Kidney epithelial cell (primary cell): Measurements from ENCODE around the gene HIPK3. TPM values are rescaled to one million over a fixed set of nuclear protein-coding genes. Genes with fewer than 3 reads are reported as not detected.

ENCODE experiments used
- DNase-seq: peaks from one replicate; pipeline ENCODE4 v3.0.0-alpha.2; 2010; ENCODE audit warnings: low read depth
- H3K27me3 ChIP-seq: 2 replicates; pipeline ENCODE4 v1.6.0; 2011; ENCODE audit warnings: low read length; ENCODE audit not compliant: control insufficient read depth, insufficient read depth
- H3K36me3 ChIP-seq: 2 replicates; pipeline ENCODE4 v1.5.1; 2011; ENCODE audit warnings: low read length; ENCODE audit not compliant: control insufficient read depth, insufficient read depth
- H3K4me3 ChIP-seq: 2 replicates; pipeline ENCODE4 v1.5.1; 2011; ENCODE audit warnings: low read depth, mild to moderate bottlenecking, control low read depth, low read length
- total RNA-seq: library from RNA; depleted of rRNA; stranded (reverse); fragments of >200 nt; gene quantifications from 2 replicates; pipeline ENCODE4 v1.2.3, GENCODE V29; 2015
- TF ChIP-seq, protein P1 (sequence below): IDR thresholded peaks from 2 replicates; pipeline ENCODE4 v1.5.1; 2011; ENCODE audit warnings: mild to moderate bottlenecking, moderate library complexity, low read length, control low read depth, inconsistent platforms; ENCODE audit not compliant: insufficient read depth, poor library complexity, severe bottlenecking

HIPK3 gene
- total RNA-seq, 1 donor from 2014 or later, result 66.8 TPM

DNA sequence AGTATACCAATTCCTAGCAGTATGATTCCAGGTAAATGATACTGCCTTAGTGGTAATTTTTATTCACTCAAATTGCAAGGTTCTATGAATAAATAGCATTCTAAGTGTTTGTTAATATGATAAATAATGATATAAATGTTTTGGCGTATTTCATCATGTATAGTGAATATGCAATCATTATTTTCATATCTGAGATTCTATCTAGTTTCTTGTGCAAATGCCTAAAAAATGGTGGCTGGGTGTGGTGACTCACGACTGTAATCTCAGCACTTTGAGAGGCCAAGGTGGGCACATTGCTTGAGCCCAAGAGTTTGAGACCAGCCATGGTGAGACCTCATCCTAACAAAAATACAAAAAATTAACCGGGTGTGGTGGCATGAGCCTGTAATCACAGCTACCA lies 13.9 kb downstream of the HIPK3 start:
- TF ChIP-seq, protein P1, sequence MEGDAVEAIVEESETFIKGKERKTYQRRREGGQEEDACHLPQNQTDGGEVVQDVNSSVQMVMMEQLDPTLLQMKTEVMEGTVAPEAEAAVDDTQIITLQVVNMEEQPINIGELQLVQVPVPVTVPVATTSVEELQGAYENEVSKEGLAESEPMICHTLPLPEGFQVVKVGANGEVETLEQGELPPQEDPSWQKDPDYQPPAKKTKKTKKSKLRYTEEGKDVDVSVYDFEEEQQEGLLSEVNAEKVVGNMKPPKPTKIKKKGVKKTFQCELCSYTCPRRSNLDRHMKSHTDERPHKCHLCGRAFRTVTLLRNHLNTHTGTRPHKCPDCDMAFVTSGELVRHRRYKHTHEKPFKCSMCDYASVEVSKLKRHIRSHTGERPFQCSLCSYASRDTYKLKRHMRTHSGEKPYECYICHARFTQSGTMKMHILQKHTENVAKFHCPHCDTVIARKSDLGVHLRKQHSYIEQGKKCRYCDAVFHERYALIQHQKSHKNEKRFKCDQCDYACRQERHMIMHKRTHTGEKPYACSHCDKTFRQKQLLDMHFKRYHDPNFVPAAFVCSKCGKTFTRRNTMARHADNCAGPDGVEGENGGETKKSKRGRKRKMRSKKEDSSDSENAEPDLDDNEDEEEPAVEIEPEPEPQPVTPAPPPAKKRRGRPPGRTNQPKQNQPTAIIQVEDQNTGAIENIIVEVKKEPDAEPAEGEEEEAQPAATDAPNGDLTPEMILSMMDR, result no peak
- DNase-seq, result no peak
- Histone ChIP-seq H3K36me3 (no peaks in the 10 kb centered on the region), H3K27me3 (no peaks in the 10 kb centered on the region), H3K4me3 (no peak overlapping the region)

GRCh38 chr11:33272338-33273107 lies 15.3 kb downstream of the HIPK3 start:
- TF ChIP-seq, protein P1, result no peak
- no peak for DNase-seq
- Histone ChIP-seq H3K36me3 (no peaks in the 10 kb centered on the region), H3K27me3 (no peaks in the 10 kb centered on the region), H3K4me3 (no peak overlapping the region)

DNA sequence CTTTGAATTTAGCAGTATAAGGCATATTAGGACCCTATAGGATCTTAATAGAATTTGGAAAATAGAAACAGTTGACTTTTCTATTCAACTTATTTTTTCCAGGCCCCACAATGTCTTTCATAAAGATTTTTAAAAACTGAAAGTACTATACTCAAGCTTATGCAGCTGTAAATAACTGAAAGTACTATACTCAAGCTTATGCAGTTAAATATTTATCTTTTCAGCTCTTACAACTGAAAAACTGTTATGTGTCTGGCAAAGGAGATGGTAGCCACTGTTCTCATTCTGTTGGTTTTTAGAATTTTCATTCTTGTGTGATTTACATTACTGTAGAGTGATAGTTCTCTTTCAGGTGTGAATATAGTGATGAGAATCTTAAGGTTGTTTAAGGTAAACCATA lies 16.5 kb downstream of the HIPK3 start:
- Histone ChIP-seq H3K36me3 (no peaks in the 10 kb centered on the region), H3K4me3 (no peak overlapping the region), H3K27me3 (no peaks in the 10 kb centered on the region)
- no peak for DNase-seq
- TF ChIP-seq, protein P1, result no peak

DNA sequence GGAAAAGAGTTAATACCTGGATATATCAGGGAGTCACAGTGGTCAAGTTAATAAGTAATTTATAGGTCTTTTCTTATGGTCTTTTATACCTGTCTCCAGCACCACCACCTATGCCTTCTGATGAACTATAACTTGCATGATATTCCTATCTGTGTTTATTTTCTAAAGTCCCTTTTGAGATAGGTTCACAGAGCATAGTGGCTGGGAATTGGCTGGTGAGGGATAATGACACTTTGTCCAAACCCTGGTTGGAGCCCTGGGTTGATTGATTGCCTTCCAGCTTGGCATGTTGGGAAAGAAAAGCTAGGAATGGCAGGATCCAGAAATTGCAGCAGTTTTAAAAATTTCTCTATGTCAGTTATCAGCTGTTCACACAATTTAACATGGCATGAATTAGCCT lies 23.2 kb downstream of the HIPK3 start:
- Histone ChIP-seq H3K36me3 (no peaks in the 10 kb centered on the region), H3K4me3 (no peak overlapping the region), H3K27me3 (no peaks in the 10 kb centered on the region)
- TF ChIP-seq, protein P1, result no peak
- no peak for DNase-seq

DNA sequence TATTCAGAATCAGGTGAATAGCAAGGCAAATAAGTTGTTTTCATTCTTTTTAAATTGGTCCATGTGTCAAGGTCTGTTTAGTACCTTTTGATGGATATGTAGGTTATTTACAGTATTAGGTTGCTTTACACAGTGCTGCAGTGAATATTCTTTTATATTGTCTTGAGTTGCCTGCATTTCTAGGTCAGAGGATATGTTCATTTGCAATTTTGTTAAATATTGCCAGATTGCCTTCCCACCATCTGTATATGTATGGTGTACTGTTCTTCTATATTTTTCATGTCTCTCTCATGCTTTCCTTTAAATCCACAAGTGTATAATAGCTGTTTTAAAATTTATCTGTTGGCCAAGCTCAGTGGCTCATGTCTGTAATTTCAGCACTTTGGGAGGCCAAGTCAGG lies 24.6 kb downstream of the HIPK3 start:
- no peak for DNase-seq
- H3K4me3 ChIP-seq, result no peak overlapping the region
- TF ChIP-seq, protein P1, result no peak
- no peaks in the 10 kb centered on the region for H3K36me3 ChIP-seq
- H3K27me3 ChIP-seq, result no peaks in the 10 kb centered on the region

- no peak for DNase-seq
- H3K27me3 ChIP-seq, result no peaks in the 10 kb centered on the region
- H3K36me3 ChIP-seq, result no peaks in the 10 kb centered on the region
- H3K4me3 ChIP-seq, result no peak overlapping the region
- TF ChIP-seq, protein P1, result no peak
These were observed 27.6 kb downstream of the HIPK3 start for GRCh38 chr11:33284818-33285217.
